Endothelial cell of umbilical vein (primary cell): ENCODE results near the gene BRSK2. TPM values are rescaled to one million over a fixed set of nuclear protein-coding genes. Genes with fewer than 3 reads are reported as not detected.

ENCODE experiments used
- BruUV-seq: library from RNA; stranded (reverse); fragments of 400-500 nt; replicated peaks from 2 replicates; lab custom pipeline; 2021; lab: Mats Ljungman, UMichigan
- CTCF ChIA-PET: fragments of 300-600, 350-600 bp; sonication (Branson Sonifier 250); formaldehyde crosslinking; loops from one replicate; lab custom pipeline; 2021; ENCODE audit warnings: antibody characterized with exemption, inconsistent platforms; lab: Charles Lee
- POLR2A ChIA-PET: fragments of 300-600, 350-600 bp; sonication (Branson Sonifier 250); formaldehyde crosslinking; loops from one replicate; lab custom pipeline; 2021; ENCODE audit warnings: antibody characterized with exemption, inconsistent platforms; lab: Charles Lee
- DNase-seq: peaks from one replicate; pipeline ENCODE4 v3.0.0-alpha.2; 2011; ENCODE audit warnings: low read depth, low spot score
- FAIRE-seq: peaks from 2 replicates; lab custom pipeline; 2011; peaks lifted over from hg19 to GRCh38; lab: Jason Lieb, UNC
- H2AFZ ChIP-seq: 2 replicates; pipeline ENCODE4 v1.6.0; 2012; ENCODE audit warnings: low read depth, low read length, control low read depth, inconsistent platforms
- H3K27ac ChIP-seq: 2 replicates; pipeline ENCODE4 v1.5.1; 2011; ENCODE audit warnings: low read depth, mild to moderate bottlenecking, control low read depth, low read length, moderate library complexity; ENCODE audit not compliant: insufficient read depth
- H3K27me3 ChIP-seq, 2 experiments: 2 replicates each; pipeline versions ENCODE4 v1.6.0 to v1.6.1; 2011; ENCODE audit warnings: low read length in 2 of 2, mixed read lengths in 1 of 2; ENCODE audit not compliant: control insufficient read depth in 2 of 2, insufficient read depth in 2 of 2
- H3K36me3 ChIP-seq, 2 experiments: 2 replicates in 1 of 2; 3 replicates in 1 of 2; pipeline ENCODE4 v1.5.1; 2011; ENCODE audit warnings: low read length in 2 of 2, mild to moderate bottlenecking in 1 of 2, moderate library complexity in 1 of 2; ENCODE audit not compliant: control insufficient read depth in 2 of 2, insufficient read depth in 2 of 2; ENCODE audit errors: extremely low read depth in 1 of 2
- H3K4me1 ChIP-seq: 3 replicates; pipeline ENCODE4 v1.5.1; 2011; ENCODE audit warnings: mild to moderate bottlenecking, low read length; ENCODE audit not compliant: control insufficient read depth, insufficient read depth; ENCODE audit errors: extremely low read depth
- H3K4me2 ChIP-seq: 2 replicates; pipeline ENCODE4 v1.6.1; 2011; ENCODE audit warnings: low read length, control low read depth, mixed read lengths; ENCODE audit not compliant: insufficient read depth
- H3K4me3 ChIP-seq, 3 experiments: fragments of 200-600 bp in 1 of 3; sonication (generic), shearing (Covaris generic) in 1 of 3; replicated peaks in 1 of 3; 2 replicates each; pipeline ENCODE4 v1.5.1; 2011 to 2016; ENCODE audit warnings: control low read depth in 3 of 3, low read length in 3 of 3, mild to moderate bottlenecking in 2 of 3, inconsistent platforms in 1 of 3, low read depth in 1 of 3, moderate library complexity in 1 of 3; ENCODE audit not compliant: insufficient read depth in 1 of 3
- H3K79me2 ChIP-seq: 2 replicates; pipeline ENCODE4 v1.6.0; 2012; ENCODE audit warnings: low read length, inconsistent platforms; ENCODE audit not compliant: control insufficient read depth, insufficient read depth
- H3K9ac ChIP-seq: replicated peaks from 2 replicates; pipeline ENCODE3; 2011; ENCODE audit warnings: low read length, control low read depth; ENCODE audit not compliant: insufficient read depth; ENCODE audit errors: extremely low read depth
- H3K9me1 ChIP-seq: replicated peaks from 3 replicates; pipeline ENCODE4 v1.6.0; 2011; ENCODE audit warnings: mild to moderate bottlenecking, low read length; ENCODE audit not compliant: control insufficient read depth, insufficient read depth; ENCODE audit errors: extremely low read depth
- H3K9me3 ChIP-seq: replicated peaks from 2 replicates; pipeline ENCODE4 v1.5.1; 2012; ENCODE audit warnings: low read length, inconsistent platforms; ENCODE audit not compliant: control insufficient read depth, insufficient read depth
- H4K20me1 ChIP-seq: replicated peaks from 2 replicates; pipeline ENCODE3; 2011; ENCODE audit warnings: mild to moderate bottlenecking, low read length; ENCODE audit not compliant: control insufficient read depth, insufficient read depth; ENCODE audit errors: extremely low read depth
- EZH2 ChIP-seq: IDR thresholded peaks from 2 replicates; pipeline ENCODE4 v1.6.1; 2012; ENCODE audit warnings: borderline replicate concordance, low read depth, mild to moderate bottlenecking, moderate library complexity, low read length, inconsistent platforms; ENCODE audit not compliant: severe bottlenecking
- FOS ChIP-seq: IDR thresholded peaks from 2 replicates; pipeline ENCODE4 v1.6.1; 2011; ENCODE audit warnings: mild to moderate bottlenecking, low read length, moderate library complexity, borderline replicate concordance; ENCODE audit not compliant: insufficient read depth
- JUN ChIP-seq: IDR thresholded peaks from 2 replicates; pipeline ENCODE4 v1.6.1; 2011; ENCODE audit warnings: borderline replicate concordance, low read depth; ENCODE audit not compliant: insufficient read length, insufficient read depth
- MYC ChIP-seq: IDR thresholded peaks from one replicate; pipeline ENCODE4 v1.6.1; 2011; ENCODE audit warnings: mild to moderate bottlenecking, low read depth, low read length
- POLR2A ChIP-seq: IDR thresholded peaks from 2 replicates; pipeline ENCODE4 v1.6.1; 2012; ENCODE audit warnings: low read depth, mild to moderate bottlenecking, control low read depth, low read length
- POLR2AphosphoS5 ChIP-seq: IDR thresholded peaks from 2 replicates; pipeline ENCODE4 v1.6.1; 2012; ENCODE audit warnings: low read depth, mild to moderate bottlenecking, control low read depth, low read length, moderate library complexity; ENCODE audit not compliant: insufficient read depth
- dilution Hi-C: fragments of 300-500 bp; cut with MboI; formaldehyde crosslinking; loops from one replicate; pipeline ENCODE4 v1.15.0; 2019; ENCODE audit warnings: low sequenced_read_pairs; ENCODE audit not compliant: extremely low pct_ligation_motif_present
- intact Hi-C: fragments of 100-400 bp; cut with micrococcal nuclease; formaldehyde crosslinking; loops from one replicate; pipeline ENCODE4 v1.10.0; 2022
- polyA plus RNA-seq, 4 experiments: library from polyadenylated mRNA; depleted of rRNA in 3 of 4; stranded (reverse) in 3 of 4; unstranded in 1 of 4; fragments of >200 nt; gene quantifications; 2 replicates each; pipeline versions ENCODE4 v1.2.1 to v1.2.3, GENCODE V29; 2011 to 2012; ENCODE audit warnings: missing spikeins in 1 of 4
- total RNA-seq: library from RNA; stranded (reverse); gene quantifications from 2 replicates; pipeline ENCODE4 v1.2.3, GENCODE V29; 2021
- TF ChIP-seq, protein P1 (sequence below): IDR thresholded peaks from 2 replicates; pipeline ENCODE4 v1.6.1; 2011; ENCODE audit not compliant: insufficient read depth, insufficient read length
- TF ChIP-seq, protein P2 (sequence below), 2 donors: IDR thresholded peaks; 1 replicate in 1 of 2; 2 replicates in 1 of 2; pipeline ENCODE4 v1.5.1; 2011; ENCODE audit warnings: low read length in 2 of 2, mild to moderate bottlenecking in 2 of 2, moderate library complexity in 2 of 2, control low read depth in 1 of 2, inconsistent platforms in 1 of 2, low read depth in 1 of 2; ENCODE audit not compliant: insufficient read depth in 1 of 2; ENCODE audit errors: extremely low read depth in 1 of 2

The BRSK2 gene
- total and polyA plus RNA-seq, 2 donors (not counting 3 experiments of a cell fraction or from before 2014, with no cell fraction given): 0.08 to 0.20 TPM

DNA sequence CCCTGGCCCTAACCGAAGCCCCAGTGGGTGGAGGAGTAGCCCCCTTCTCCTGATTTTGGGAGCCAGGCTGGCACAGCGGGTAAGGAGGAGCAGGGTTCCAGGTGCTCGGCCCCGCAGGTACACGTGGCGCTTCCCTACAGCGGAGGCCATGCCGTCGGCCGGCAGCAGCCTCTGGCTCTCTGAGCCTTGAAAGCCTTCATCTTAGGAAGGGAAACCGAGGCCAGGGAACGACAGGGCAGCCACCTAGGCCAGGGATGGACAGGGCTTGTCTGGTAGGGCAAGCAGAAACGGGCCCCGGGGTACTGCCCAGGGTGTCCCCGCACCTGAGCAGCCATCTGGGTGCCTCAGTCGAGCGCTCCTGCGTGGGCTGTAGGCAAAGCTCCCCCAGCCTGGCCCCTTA, 68.1 kb downstream of the BRSK2 start:
- Histone ChIP-seq H3K36me3 (no peaks in the 10 kb centered on the region), H3K4me1 (no peaks in the 10 kb centered on the region), H4K20me1 (no peaks in the 10 kb centered on the region), H3K9me3 (no peaks in the 10 kb centered on the region), H2AFZ (no peak overlapping the region), H3K79me2 (no peaks in the 10 kb centered on the region), H3K9me1 (no peaks in the 10 kb centered on the region), H3K9ac (no peak overlapping the region), H3K27ac (no peak overlapping the region), H3K4me2 (no peak overlapping the region), H3K27me3 (no peaks in the 10 kb centered on the region), H3K4me3 (no peak overlapping the region)
- FAIRE-seq (no peak), DNase-seq (no peak)
- dilution Hi-C loops: no loop called here
- intact Hi-C loops: loop anchor here (1.0 kb wide), 1 partner anchor 57 kb away; no protein-coding TSS in a partner anchor
- TF ChIP-seq EZH2 (no peak), POLR2AphosphoS5 (no peak), POLR2A (no peak), FOS (no peak), MYC (no peak), JUN (no peak)
- TF ChIP-seq, protein P1, sequence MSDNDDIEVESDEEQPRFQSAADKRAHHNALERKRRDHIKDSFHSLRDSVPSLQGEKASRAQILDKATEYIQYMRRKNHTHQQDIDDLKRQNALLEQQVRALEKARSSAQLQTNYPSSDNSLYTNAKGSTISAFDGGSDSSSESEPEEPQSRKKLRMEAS: no peak
- TF ChIP-seq, protein P2, sequence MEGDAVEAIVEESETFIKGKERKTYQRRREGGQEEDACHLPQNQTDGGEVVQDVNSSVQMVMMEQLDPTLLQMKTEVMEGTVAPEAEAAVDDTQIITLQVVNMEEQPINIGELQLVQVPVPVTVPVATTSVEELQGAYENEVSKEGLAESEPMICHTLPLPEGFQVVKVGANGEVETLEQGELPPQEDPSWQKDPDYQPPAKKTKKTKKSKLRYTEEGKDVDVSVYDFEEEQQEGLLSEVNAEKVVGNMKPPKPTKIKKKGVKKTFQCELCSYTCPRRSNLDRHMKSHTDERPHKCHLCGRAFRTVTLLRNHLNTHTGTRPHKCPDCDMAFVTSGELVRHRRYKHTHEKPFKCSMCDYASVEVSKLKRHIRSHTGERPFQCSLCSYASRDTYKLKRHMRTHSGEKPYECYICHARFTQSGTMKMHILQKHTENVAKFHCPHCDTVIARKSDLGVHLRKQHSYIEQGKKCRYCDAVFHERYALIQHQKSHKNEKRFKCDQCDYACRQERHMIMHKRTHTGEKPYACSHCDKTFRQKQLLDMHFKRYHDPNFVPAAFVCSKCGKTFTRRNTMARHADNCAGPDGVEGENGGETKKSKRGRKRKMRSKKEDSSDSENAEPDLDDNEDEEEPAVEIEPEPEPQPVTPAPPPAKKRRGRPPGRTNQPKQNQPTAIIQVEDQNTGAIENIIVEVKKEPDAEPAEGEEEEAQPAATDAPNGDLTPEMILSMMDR (IDR thresholded peaks at IDR 0.05; ENCODE audit: extremely low read depth in 1 of 2, insufficient read depth in 1 of 2, low read depth in 1 of 2, low read length in 2 of 2): no peak
- CTCF ChIA-PET: interaction anchor here (0.6 to 1.3 kb wide), 3 partner anchors 35 to 117 kb away, joined by 3 to 6 read pairs (median 3); no protein-coding TSS in a partner anchor
- POLR2A ChIA-PET: no interaction called here
- no TSS peak for BruUV-seq
